ENCODE data around the gene SIX5. TPM values are rescaled to one million over a fixed set of nuclear protein-coding genes. Genes with fewer than 3 reads are reported as not detected.
A peak's percentile ranks its signal among the peaks of the same experiment; 100 is the strongest.

The SIX5 gene
- total RNA-seq (1 to 10 TPM; 2.7 to 5.0 TPM), polyA plus RNA-seq (1 to 10 TPM; 3.7 to 9.9 TPM)

- Histone ChIP-seq H3K4me3 (ENCODE audit: low read depth in 1 of 3, low read length in 3 of 3) (peak within 1 kb of the TSS; percentile 86 to 95 (median 89)), H3K36me3 (ENCODE audit: control insufficient read depth in 4 of 4, insufficient read depth in 3 of 4, low read depth in 1 of 4, low read length in 3 of 4) (peaks cover 0 to 2% (median 0%) of the 10 kb centered on the region in 4 donors), H3K9ac (ENCODE audit: low read depth in 1 of 2, low read length in 2 of 2) (peak within 1 kb of the TSS; percentile 72 to 83), H3K27ac (ENCODE audit: low read depth in 1 of 2, low read length in 2 of 2) (peak within 1 kb of the TSS; percentile 86 to 99), H3K9me3 (ENCODE audit: control insufficient read depth in 4 of 4, low read length in 3 of 4) (no peaks in the 10 kb centered on the region), H3K27me3 (ENCODE audit: control insufficient read depth in 4 of 4, insufficient read depth in 4 of 4, low read length in 3 of 4) (no peaks in the 10 kb centered on the region), H3K4me1 (ENCODE audit: control insufficient read depth in 4 of 4, insufficient read depth in 4 of 4, low read length in 3 of 4) (peaks cover 9 to 56% (median 29%) of the 10 kb centered on the region in 4 donors)
- DNase-seq (ENCODE audit: low spot score), result peak; percentile 99
- TF ChIP-seq GABPA (IDR thresholded peaks at IDR 0.05 in 1 of 2, conservative IDR thresholded peaks at IDR 0.05 in 1 of 2) (peak in 1 of 2 donors; percentile 59), FOXA2 (IDR thresholded peaks at IDR 0.05) (peak; percentile 11), REST (IDR thresholded peaks at IDR 0.05) (peak; percentile 82), SP1 (IDR thresholded peaks at IDR 0.05) (peak; percentile 74), FOXA1 (IDR thresholded peaks at IDR 0.05) (peak; percentile 77), EGR1 (IDR thresholded peaks at IDR 0.05; ENCODE audit: low read depth in 2 of 2) (peak; percentile 86 to 94), HNF4A (conservative IDR thresholded peaks at IDR 0.05) (peak in 1 of 2 donors; percentile 22), NR2F2 (IDR thresholded peaks at IDR 0.05) (peak; percentile 40), ATF3 (IDR thresholded peaks at IDR 0.05) (no peak), JUND (IDR thresholded peaks at IDR 0.05) (no peak), TAF1 (conservative IDR thresholded peaks at IDR 0.05) (no peak), RXRA (IDR thresholded peaks at IDR 0.05) (peak in 1 of 2 donors; percentile 23), MAX (IDR thresholded peaks at IDR 0.05) (no peak), RAD21 (IDR thresholded peaks at IDR 0.05) (peak in 1 of 2 donors; percentile 47), YY1 (IDR thresholded peaks at IDR 0.05) (peak; percentile 93)
- under 1% methylated on average over 70 of the region's 70 CpGs for WGBS
Observed at GRCh38 chr19:45768984-45769782, at the start of gene SIX5. SIX5 (minus strand) TSS chr19:45769252; CDS start chr19:45768844, 408 bp downstream.

GRCh38 chr19:45817725-45818301 lies 48.8 kb upstream of the SIX5 start:
- TF ChIP-seq HNF4G (IDR thresholded peaks at IDR 0.05) (no peak), FOXA2 (IDR thresholded peaks at IDR 0.05) (no peak), RAD21 (IDR thresholded peaks at IDR 0.05) (no peak), REST (IDR thresholded peaks at IDR 0.05) (no peak), JUND (IDR thresholded peaks at IDR 0.05) (no peak), SP1 (IDR thresholded peaks at IDR 0.05) (no peak), MAX (IDR thresholded peaks at IDR 0.05) (no peak), HNF4A (conservative IDR thresholded peaks at IDR 0.05) (no peak), RXRA (IDR thresholded peaks at IDR 0.05) (no peak), ZBTB33 (IDR thresholded peaks at IDR 0.05) (no peak), NR2F2 (IDR thresholded peaks at IDR 0.05) (no peak), EGR1 (IDR thresholded peaks at IDR 0.05; ENCODE audit: low read depth in 2 of 2) (no peak), FOXA1 (IDR thresholded peaks at IDR 0.05) (no peak), TAF1 (conservative IDR thresholded peaks at IDR 0.05) (no peak)
- H3K4me3 ChIP-seq (ENCODE audit: low read depth in 1 of 3, low read length in 3 of 3), result no peak overlapping the region
- DNase-seq (ENCODE audit: low spot score), result no peak
- no peak overlapping the region for H3K9ac ChIP-seq (ENCODE audit: low read depth in 1 of 2, low read length in 2 of 2)
- H3K27me3 ChIP-seq (ENCODE audit: control insufficient read depth in 4 of 4, insufficient read depth in 4 of 4, low read length in 3 of 4), result no peaks in the 10 kb centered on the region
- H3K4me1 ChIP-seq (ENCODE audit: control insufficient read depth in 4 of 4, insufficient read depth in 4 of 4, low read length in 3 of 4), result peaks cover 0 to 7% (median 0%) of the 10 kb centered on the region in 4 donors
- no peak overlapping the region for H3K27ac ChIP-seq (ENCODE audit: low read depth in 1 of 2, low read length in 2 of 2)
- no peaks in the 10 kb centered on the region for H3K9me3 ChIP-seq (ENCODE audit: control insufficient read depth in 4 of 4, low read length in 3 of 4)
- peaks cover 5 to 34% (median 9%) of the 10 kb centered on the region in 4 donors for H3K36me3 ChIP-seq (ENCODE audit: control insufficient read depth in 4 of 4, insufficient read depth in 3 of 4, low read depth in 1 of 4, low read length in 3 of 4)
- 82% methylated on average over 19 of the region's 19 CpGs for WGBS

All from liver (tissue), 9 donors.